GM21786 (cell line): Measurements from ENCODE around the gene ZFP57.

Source experiments
- ATAC-seq: cut with Tn5 transposase; IDR thresholded peaks from one replicate; pipeline ENCODE4 v1.9.1; 2021; ENCODE audit not compliant: unreplicated experiment

The ZFP57 gene

DNA sequence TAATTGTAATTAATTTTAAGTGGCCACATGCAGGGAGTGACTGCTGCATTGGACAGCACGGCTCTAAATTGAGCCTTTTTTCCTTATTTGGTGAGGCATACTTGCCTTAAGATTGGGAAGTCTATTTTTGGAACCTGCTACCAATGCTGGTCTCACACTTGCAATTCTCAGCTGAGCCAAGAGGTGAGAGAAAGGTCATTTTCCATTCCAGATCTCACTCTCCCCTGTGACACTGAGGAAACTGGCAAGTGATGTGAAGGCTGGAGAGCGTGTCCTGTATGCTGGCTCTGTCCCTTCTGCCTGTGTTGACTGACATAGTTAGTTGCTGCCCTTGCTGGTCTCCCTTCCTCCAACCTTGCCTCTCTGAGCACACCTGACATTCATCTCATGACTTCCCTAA lies 24.8 kb downstream of the ZFP57 start:
- ATAC-seq: no peak

GRCh38 chr6:29655658-29656057 lies 25.3 kb downstream of the ZFP57 start:
- no peak for ATAC-seq

GRCh38 chr6:29653452-29654038 lies 27.4 kb downstream of the ZFP57 start:
- ATAC-seq: no peak

DNA sequence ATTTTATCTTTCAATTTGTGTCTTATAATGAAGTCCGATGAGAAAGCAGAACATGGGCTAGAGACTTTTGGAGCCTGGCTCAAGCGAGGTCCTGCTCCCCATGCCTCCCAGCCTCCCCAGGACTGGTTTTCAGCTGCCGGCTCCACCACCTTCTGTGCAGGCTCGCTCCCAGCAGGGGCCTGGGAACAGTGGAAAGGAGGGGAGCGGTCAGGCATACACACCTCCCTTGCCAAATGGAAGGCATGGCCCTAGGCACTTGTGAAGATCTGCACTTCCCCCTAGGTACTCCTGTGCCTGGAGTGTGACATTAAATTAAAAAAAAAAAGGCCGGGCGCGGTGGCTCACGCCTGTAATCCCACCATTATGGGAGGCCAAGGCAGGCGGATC lies 28.8 kb downstream of the ZFP57 start:
- ATAC-seq: no peak

DNA sequence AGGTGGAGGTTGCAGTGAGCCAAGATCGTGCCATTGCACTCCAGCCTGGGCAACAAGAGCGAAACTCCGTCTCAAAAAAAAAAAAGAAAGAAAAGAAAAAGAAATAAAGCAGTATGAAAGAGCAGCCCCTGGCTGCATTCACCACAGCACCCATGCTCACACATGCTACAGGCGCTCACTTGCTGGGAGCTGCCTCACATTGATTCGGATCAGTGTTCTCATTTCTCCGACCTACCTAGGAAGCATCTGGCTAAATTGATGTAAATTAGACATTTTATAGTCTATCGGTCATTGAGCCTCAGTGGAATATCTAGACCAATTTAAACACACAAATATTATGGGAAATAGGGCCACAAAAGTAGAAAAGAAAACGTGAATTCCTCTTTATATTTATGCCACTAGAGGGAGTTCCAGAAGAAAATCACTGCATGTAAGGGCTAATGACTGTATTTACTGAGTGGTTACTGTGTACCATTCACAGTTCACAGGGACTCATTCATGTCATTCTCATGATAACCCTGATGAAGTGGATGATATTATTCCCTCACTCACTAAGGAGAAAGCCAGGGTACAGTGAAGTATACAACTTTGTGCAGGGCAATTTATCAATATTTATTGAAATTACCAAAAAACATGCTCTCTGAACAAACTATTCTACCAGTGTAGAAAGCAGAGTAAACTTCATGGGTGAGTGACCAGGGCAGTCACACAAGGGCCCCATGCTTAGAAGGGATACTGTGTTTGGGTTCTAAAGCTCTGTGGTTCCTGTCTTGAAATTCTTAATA lies 29.3 kb downstream of the ZFP57 start:
- ATAC-seq: no peak

- peak; percentile 92 for ATAC-seq
These were observed 31.0 kb downstream of the ZFP57 start for GRCh38 chr6:29649701-29650673.

GRCh38 chr6:29647927-29648642 lies 32.9 kb downstream of the ZFP57 start:
- ATAC-seq: no peak

DNA sequence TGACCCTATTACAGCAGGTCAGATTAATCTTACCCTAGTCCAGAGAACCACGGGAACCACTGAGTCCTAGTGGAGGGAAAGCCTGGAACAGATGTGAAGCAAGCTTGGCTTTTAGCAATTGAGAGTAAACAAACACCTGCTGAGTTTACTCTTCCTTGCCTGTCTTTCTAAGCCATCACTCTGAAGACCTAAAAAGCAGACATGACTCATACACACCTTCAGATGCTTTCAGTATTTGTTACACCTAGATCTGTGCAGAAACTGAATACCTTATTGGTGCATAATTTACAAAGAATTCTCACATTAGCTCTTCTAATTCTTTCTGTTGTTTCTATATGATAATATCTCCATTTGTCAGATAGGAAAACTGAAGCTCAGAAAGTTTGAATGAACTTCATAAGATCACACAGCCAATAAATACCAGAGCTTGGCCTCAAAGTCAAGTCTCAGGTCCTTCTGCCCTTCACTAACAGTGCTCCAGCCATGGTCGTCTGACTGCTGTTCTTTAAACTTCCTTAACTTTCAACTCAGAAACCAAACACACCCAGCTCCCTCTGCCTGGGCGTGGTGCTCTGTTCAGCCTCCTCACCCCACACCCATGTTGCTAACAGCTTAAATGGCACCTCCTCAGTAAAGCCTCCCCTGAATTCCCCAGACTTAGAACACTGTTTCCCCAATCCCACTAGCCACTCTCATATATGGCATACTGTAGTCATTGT lies 39.4 kb downstream of the ZFP57 start:
- ATAC-seq: no peak

GRCh38 chr6:29637247-29637646 lies 43.7 kb downstream of the ZFP57 start:
- ATAC-seq: no peak

DNA sequence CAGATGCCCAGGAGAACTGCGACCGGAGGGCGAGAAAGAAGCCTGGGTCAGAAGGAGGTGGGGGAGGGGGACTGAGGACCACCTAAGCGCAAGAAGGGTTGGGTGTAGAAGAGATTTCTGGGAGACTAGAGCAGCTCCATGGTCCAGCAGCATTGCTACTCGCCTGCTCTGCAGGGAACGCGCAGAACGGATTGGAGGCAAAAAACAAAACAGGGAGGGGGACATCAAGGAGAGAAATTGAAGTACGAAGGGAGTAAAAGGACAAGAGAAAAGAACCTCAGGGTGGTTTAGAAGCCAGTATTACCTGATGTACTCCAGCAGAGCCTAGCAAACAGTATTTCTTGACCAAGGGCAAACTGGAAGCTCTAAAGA lies 47.4 kb downstream of the ZFP57 start:
- no peak for ATAC-seq

DNA sequence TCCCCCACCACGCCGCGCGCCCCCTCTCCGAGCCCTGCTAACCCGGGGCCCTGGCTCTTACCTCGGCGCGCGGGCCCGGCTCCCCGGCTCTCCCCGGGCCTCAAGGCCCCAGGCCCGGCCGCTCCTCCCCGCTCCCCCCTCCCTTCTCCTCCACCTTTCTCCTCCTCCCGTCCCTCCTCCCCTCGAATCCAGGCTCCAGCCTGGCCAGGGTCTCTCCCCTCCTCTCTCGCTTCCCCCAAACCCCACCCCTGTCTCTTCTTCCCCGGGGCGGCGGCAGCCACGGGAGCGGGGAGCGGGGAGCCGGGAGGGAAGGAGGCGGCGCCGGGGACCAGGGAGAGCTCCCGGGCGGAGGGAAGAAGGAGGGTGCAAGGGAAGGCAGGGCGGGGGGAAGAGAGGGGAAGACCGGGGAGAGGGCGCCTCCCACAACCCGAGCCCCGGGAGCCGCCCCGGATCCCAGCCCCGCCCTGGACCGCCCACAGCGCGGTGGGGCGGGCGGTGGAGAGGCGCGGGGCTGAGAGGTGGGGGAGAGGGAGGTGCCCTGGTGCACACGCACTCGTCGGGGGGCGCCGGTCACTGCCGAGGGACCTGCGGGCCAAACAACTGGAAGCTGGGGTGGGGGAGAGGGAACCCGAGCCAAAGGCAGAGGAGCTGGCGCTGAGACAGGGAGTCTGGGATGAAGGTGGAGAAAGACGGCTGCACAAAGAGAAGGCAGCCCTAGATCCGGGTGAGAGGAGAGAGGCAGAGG lies 48.0 kb downstream of the ZFP57 start, which contains the start of gene GABBR1:
Gene GABBR1, minus strand, starts transcription at position 395 of the 745 bp plus-strand sequence. CDS start 798 bp downstream, outside the sequence.
- peak; percentile 68 for ATAC-seq

DNA sequence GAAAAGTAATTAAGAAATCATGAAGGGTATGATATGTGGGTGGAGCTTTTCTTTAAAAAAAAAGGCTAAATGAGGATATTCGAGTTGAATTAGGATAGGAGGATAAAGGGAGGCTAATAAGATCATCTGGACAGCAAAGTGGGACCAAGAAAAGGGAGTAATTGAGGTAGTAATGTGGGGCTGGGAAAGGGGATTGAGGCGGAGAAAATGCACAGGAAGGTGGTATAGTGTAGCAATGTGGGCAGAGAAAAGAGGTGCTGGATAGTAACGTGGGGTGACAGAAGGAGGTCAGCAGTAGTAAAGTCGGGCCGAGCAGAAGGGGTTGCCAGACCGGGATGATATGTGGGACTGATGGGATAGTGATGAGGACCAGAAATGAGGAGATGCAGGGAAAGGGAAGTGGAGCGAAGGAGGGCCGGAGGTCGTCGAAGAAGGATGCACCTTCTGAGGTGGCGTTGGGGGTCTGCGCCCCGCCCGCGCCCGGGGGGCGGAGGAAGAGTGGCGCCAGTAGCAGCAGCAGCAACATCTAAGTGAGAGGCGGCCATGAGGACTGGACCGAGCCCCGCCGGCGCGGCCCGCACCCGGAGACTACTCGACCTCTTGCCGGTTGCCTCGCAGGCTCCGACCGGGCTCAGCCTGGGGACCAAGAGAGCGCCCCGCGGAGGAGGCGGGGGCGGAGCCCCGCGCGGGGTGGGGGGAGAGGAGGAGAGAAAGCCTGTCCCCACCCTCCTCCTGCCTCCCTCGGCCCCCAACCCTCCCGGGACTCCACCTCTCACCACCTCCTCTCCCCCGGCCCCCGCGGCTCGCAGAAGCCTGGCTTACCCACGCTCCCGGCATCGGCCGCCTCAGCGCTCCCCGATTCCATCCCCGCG lies 48.9 kb downstream of the ZFP57 start:
- no peak for ATAC-seq

GRCh38 chr6:29631209-29631810 lies 49.6 kb downstream of the ZFP57 start:
- no peak for ATAC-seq

DNA sequence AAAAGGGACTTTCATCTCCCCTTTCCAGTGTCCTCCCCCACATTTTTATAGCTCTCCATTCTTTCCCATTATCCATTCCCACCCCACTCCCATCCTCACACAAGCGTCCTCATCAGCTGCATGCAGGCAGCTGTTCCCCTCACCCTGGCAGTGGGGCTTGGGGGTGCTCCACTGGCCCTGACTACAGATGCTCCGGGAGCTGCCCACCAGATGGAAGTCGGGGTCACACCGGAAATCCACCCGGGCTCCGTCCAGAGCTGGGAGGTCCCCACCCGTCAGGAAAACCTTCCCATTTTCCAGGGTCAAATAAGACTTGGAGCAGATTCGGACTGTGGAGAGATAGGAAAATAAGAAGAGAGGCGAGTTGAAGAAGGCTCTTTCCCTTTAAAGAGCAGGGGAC lies 50.6 kb downstream of the ZFP57 start:
- no peak for ATAC-seq

DNA sequence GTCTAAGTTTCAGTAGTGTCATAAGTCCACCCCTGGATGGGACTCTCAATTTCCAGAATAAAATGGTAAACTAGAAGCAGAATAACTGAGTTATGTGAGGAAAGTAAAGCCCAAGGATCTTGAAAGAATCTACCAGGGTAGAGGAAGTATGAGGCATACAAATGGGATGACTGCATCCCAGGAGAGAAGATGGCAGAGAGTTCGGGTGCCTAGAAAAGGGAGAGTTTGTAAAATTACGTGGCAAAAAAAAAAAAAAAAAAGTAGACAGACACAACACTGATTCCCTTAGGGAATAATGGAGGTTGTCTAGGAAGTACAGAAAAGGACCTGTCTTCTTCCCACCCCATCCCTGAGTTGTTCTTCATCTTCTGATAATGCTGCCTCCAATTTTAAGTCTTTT lies 51.4 kb downstream of the ZFP57 start:
- no peak for ATAC-seq

GRCh38 chr6:29628419-29629281 lies 52.3 kb downstream of the ZFP57 start:
- ATAC-seq: no peak

GRCh38 chr6:29627755-29628418 lies 53.1 kb downstream of the ZFP57 start:
- no peak for ATAC-seq
